GM23248 (cell line): Measurements from ENCODE around the gene RAB4A.

Source experiments
- EZH2 ChIP-seq: fragments of 200-600 bp; sonication (generic); IDR thresholded peaks from 2 replicates; pipeline ENCODE4 v1.6.1; 2018; ENCODE audit warnings: antibody characterized with exemption, mild to moderate bottlenecking; ENCODE audit not compliant: insufficient read depth, poor library complexity, severe bottlenecking
- EZH2phosphoT487 ChIP-seq: fragments of 200-600 bp; sonication (generic); IDR thresholded peaks from 2 replicates; pipeline ENCODE4 v1.6.1; 2018; ENCODE audit warnings: antibody characterized with exemption, moderate library complexity, mild to moderate bottlenecking, low read depth; ENCODE audit not compliant: insufficient read depth

DNA sequence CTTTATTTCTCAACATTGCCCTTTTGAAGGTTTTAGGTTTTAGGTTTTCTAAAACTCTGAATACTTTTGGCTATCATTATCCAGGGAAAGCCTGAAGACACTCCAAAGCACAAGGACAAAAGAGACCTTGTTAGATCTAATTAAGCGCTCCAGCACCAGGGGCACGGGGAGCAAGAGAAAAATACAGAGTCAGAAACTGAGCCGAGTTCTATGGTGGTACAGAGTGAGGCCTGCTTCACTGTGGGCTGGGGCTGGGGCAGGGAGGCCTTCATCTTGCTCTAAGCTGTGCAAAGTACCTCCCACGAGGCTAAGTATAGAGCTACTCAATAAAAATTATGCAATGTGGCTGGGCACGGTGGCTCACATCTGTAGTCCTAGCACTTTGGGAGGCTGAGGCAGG is 19.7 kb upstream of the RAB4A start:
- TF ChIP-seq EZH2 (no peak), EZH2phosphoT487 (no peak)
